HCT116 (cell line): Measurements from ENCODE around the gene SLC25A13. TPM values are rescaled to one million over a fixed set of nuclear protein-coding genes. Genes with fewer than 3 reads are reported as not detected.

Source experiments
- ATAC-seq: fragments of 200-7000 bp; cut with Tn5 transposase; 2 replicates; pipeline ENCODE4 v1.9.1; 2020; ENCODE audit warnings: mild to moderate bottlenecking, moderate library complexity
- BruUV-seq: library from RNA; stranded (reverse); fragments of 400-500 nt; replicated peaks from 2 replicates; lab custom pipeline; 2021; lab: Mats Ljungman, UMichigan
- CTCF ChIA-PET: fragments of 300-600 bp; sonication (Branson Sonifier 250); formaldehyde crosslinking; loops from one replicate; lab custom pipeline; 2021; ENCODE audit warnings: antibody characterized with exemption; lab: Charles Lee
- POLR2A ChIA-PET: fragments of 300-600, 350-600 bp; sonication (Branson Sonifier 250); formaldehyde crosslinking; loops from one replicate; lab custom pipeline; 2021; ENCODE audit warnings: antibody characterized with exemption; lab: Charles Lee
- RAD21 ChIA-PET, 2 experiments: fragments of 300-600 bp; sonication (Branson Sonifier 250); formaldehyde crosslinking; loops; one replicate each; lab custom pipeline; 2023; ENCODE audit warnings: low total read pairs in 2 of 2; ENCODE audit not compliant: uncharacterized antibody in 2 of 2, unreplicated experiment in 2 of 2, low non-redundant PET in 1 of 2; lab: Charles Lee
- DNase-seq: peaks from one replicate; pipeline ENCODE4 v3.0.0-alpha.2; 2010; ENCODE audit warnings: low read depth, low spot score
- H2AFZ ChIP-seq: fragments of 200-600 bp; shearing (Covaris generic), sonication (generic); 2 replicates; pipeline ENCODE4 v1.6.1; 2017; ENCODE audit warnings: low read depth, mixed run types, mixed read lengths, antibody characterized with exemption, low read length; ENCODE audit not compliant: poor library complexity, severe bottlenecking
- H3K27ac ChIP-seq: 2 replicates; pipeline ENCODE4 v1.5.1; 2012; ENCODE audit warnings: low read depth, low read length
- H3K27me3 ChIP-seq: fragments of 200-600 bp; sonication (generic); 2 replicates; pipeline ENCODE4 v1.6.1; 2016; ENCODE audit warnings: mixed run types, low read length, mixed read lengths; ENCODE audit not compliant: insufficient read depth
- H3K36me3 ChIP-seq, 2 experiments: fragments of 200-500 bp in 1 of 2; fragments of 200-600 bp in 1 of 2; sonication (Bioruptor generic) in 1 of 2; sonication (generic) in 1 of 2; 2 replicates each; pipeline versions ENCODE4 v1.5.1 to v1.6.1; 2014 to 2016; ENCODE audit warnings: low read length in 2 of 2, inconsistent platforms in 1 of 2, mixed read lengths in 1 of 2, mixed run types in 1 of 2; ENCODE audit not compliant: insufficient read depth in 2 of 2, control insufficient read depth in 1 of 2
- H3K4me1 ChIP-seq, 2 experiments: fragments of 200-600 bp in 1 of 2; sonication (generic) in 1 of 2; 2 replicates each; pipeline versions ENCODE4 v1.5.1 to v1.6.1; 2012 to 2017; ENCODE audit warnings: low read length in 2 of 2, inconsistent platforms in 1 of 2, mild to moderate bottlenecking in 1 of 2, mixed read lengths in 1 of 2, mixed run types in 1 of 2, moderate library complexity in 1 of 2; ENCODE audit not compliant: insufficient read depth in 2 of 2, control insufficient read depth in 1 of 2
- H3K4me2 ChIP-seq: fragments of 200-600 bp; sonication (generic); 2 replicates; pipeline ENCODE4 v1.6.1; 2017; ENCODE audit warnings: mixed run types, low read length, mixed read lengths
- H3K4me3 ChIP-seq, 2 experiments: fragments of 200-600 bp in 1 of 2; sonication (generic) in 1 of 2; replicated peaks in 1 of 2; 2 replicates each; pipeline ENCODE4 v1.5.1; 2011 to 2016; ENCODE audit warnings: low read length in 2 of 2, control low read depth in 1 of 2, low read depth in 1 of 2, mild to moderate bottlenecking in 1 of 2, mixed read lengths in 1 of 2, mixed run types in 1 of 2
- H3K79me2 ChIP-seq: fragments of 200-600 bp; sonication (generic); 2 replicates; pipeline ENCODE4 v1.6.1; 2017; ENCODE audit warnings: mild to moderate bottlenecking, mixed run types, low read length, moderate library complexity, mixed read lengths; ENCODE audit not compliant: insufficient read depth
- H3K9ac ChIP-seq: fragments of 200-600 bp; sonication (generic); 2 replicates; pipeline ENCODE4 v1.6.1; 2016; ENCODE audit warnings: low read length, mixed read lengths
- H3K9me2 ChIP-seq: fragments of 200-600 bp; sonication (generic), shearing (Covaris generic); 2 replicates; pipeline ENCODE4 v1.6.1; 2017; ENCODE audit warnings: mixed run types, mild to moderate bottlenecking, moderate library complexity; ENCODE audit not compliant: insufficient read depth
- H3K9me3 ChIP-seq, 2 experiments: fragments of 200-500 bp in 1 of 2; fragments of 200-600 bp in 1 of 2; sonication (Bioruptor generic) in 1 of 2; sonication (generic) in 1 of 2; 2 replicates each; pipeline ENCODE4 v1.6.1; 2014 to 2017; ENCODE audit warnings: low read length in 2 of 2, mixed read lengths in 2 of 2, inconsistent platforms in 1 of 2, low read depth in 1 of 2, mild to moderate bottlenecking in 1 of 2, mixed run types in 1 of 2, moderate library complexity in 1 of 2; ENCODE audit not compliant: control insufficient read depth in 1 of 2, insufficient read depth in 1 of 2
- H4K20me1 ChIP-seq: fragments of 200-600 bp; sonication (generic), shearing (Covaris generic); 2 replicates; pipeline ENCODE4 v1.6.1; 2017; ENCODE audit warnings: mixed run types, mild to moderate bottlenecking, moderate library complexity; ENCODE audit not compliant: insufficient read depth
- CTCF ChIP-seq, 3 experiments: fragments of 200-600 bp in 1 of 3; sonication (generic) in 1 of 3; IDR thresholded peaks in 2 of 3; conservative IDR thresholded peaks in 1 of 3; 2 replicates each; pipeline ENCODE4 v1.5.1; 2012 to 2017; ENCODE audit warnings: low read depth in 2 of 3, low read length in 2 of 3, antibody characterized with exemption in 1 of 3, borderline replicate concordance in 1 of 3, control low read depth in 1 of 3, mild to moderate bottlenecking in 1 of 3, mixed read lengths in 1 of 3, mixed run types in 1 of 3, moderate library complexity in 1 of 3; ENCODE audit not compliant: insufficient read depth in 1 of 3
- EGR1 ChIP-seq: IDR thresholded peaks from 2 replicates; pipeline ENCODE4 v1.6.1; 2012; ENCODE audit warnings: low read depth
- EZH2phosphoT487 ChIP-seq: fragments of 200-600 bp; IDR thresholded peaks from 2 replicates; pipeline ENCODE4 v1.6.1; 2018; ENCODE audit warnings: antibody characterized with exemption, borderline replicate concordance
- POLR2A ChIP-seq: IDR thresholded peaks from 2 replicates; pipeline ENCODE4 v1.7.0; 2011; ENCODE audit warnings: borderline replicate concordance; ENCODE audit not compliant: insufficient read depth, insufficient read length; ENCODE audit errors: extremely low read depth
- POLR2AphosphoS5 ChIP-seq: IDR thresholded peaks from 2 replicates; pipeline ENCODE4 v1.6.1; 2011; ENCODE audit warnings: mild to moderate bottlenecking, low read depth, low read length, moderate library complexity
- RAD21 ChIP-seq: IDR thresholded peaks from 2 replicates; pipeline ENCODE4 v1.6.1; 2012; ENCODE audit warnings: low read depth, mild to moderate bottlenecking
- SP1 ChIP-seq: IDR thresholded peaks from 2 replicates; pipeline ENCODE4 v1.6.1; 2012; ENCODE audit warnings: low read depth
- SRF ChIP-seq: IDR thresholded peaks from 2 replicates; pipeline ENCODE4 v1.6.1; 2012; ENCODE audit warnings: low read depth
- TCF7L2 ChIP-seq: IDR thresholded peaks from 2 replicates; pipeline ENCODE4 v1.7.0; 2011; ENCODE audit warnings: borderline replicate concordance, inconsistent platforms; ENCODE audit not compliant: insufficient read depth, insufficient read length; ENCODE audit errors: extremely low read depth
- ZFX ChIP-seq: fragments of 450-650 bp; IDR thresholded peaks from 2 replicates; pipeline ENCODE4 v1.6.1; 2017
- ZNF274 ChIP-seq: fragments of 200-500 bp; sonication (Bioruptor generic); IDR thresholded peaks from 2 replicates; pipeline ENCODE4 v1.6.1; 2014; ENCODE audit warnings: mild to moderate bottlenecking, low read depth, low read length, inconsistent platforms
- intact Hi-C: fragments of 100-400 bp; cut with micrococcal nuclease; formaldehyde crosslinking; loops from 2 replicates; pipeline ENCODE4 v1.10.0; 2022
- total RNA-seq: library from RNA; stranded (reverse); gene quantifications from one replicate; pipeline ENCODE4 v1.2.1, GENCODE V29; 2021; ENCODE audit not compliant: unreplicated experiment

SLC25A13 gene
- total RNA-seq, 1 experiment from 2014 or later: 19.3 TPM

- no peak for ATAC-seq
- Histone ChIP-seq H3K27ac (no peak overlapping the region), H3K4me3 (no peak overlapping the region), H3K36me3 (no peaks in the 10 kb centered on the region), H3K27me3 (no peaks in the 10 kb centered on the region), H3K9me3 (no peaks in the 10 kb centered on the region), H3K4me2 (no peak overlapping the region), H3K9me2 (no peaks in the 10 kb centered on the region), H2AFZ (no peak overlapping the region), H4K20me1 (0 out of 2 replicates have a peak, but pooled peaks cover 3% of the 10 kb centered on the region), H3K79me2 (peaks cover 26% of the 10 kb centered on the region), H3K4me1 (no peaks in the 10 kb centered on the region), H3K9ac (no peak overlapping the region)
- POLR2A ChIA-PET: no interaction called here
- CTCF ChIA-PET: no interaction called here
- intact Hi-C loops: no loop called here
- RAD21 ChIA-PET: no interaction called here
- no peak for DNase-seq
- no TSS peak for BruUV-seq
- TF ChIP-seq RAD21: no peak
- TF ChIP-seq EGR1: no peak
- TF ChIP-seq EZH2phosphoT487: no peak
- TF ChIP-seq ZFX: no peak
- no peak for TF ChIP-seq SRF
- TF ChIP-seq CTCF (IDR thresholded peaks at IDR 0.05 in 2 of 3, conservative IDR thresholded peaks at IDR 0.05 in 1 of 3; ENCODE audit: borderline replicate concordance in 1 of 3, insufficient read depth in 1 of 3, low read depth in 2 of 3, low read length in 2 of 3): no peak
- no peak for TF ChIP-seq SP1
- no peak for TF ChIP-seq ZNF274
- TF ChIP-seq POLR2A: no peak
- no peak for TF ChIP-seq TCF7L2
- no peak for TF ChIP-seq POLR2AphosphoS5
Observed at GRCh38 chr7:96244244-96244991, 77.5 kb downstream of the SLC25A13 start.
